ENCODE data around the gene PRDM8.

The PRDM8 gene

DNA sequence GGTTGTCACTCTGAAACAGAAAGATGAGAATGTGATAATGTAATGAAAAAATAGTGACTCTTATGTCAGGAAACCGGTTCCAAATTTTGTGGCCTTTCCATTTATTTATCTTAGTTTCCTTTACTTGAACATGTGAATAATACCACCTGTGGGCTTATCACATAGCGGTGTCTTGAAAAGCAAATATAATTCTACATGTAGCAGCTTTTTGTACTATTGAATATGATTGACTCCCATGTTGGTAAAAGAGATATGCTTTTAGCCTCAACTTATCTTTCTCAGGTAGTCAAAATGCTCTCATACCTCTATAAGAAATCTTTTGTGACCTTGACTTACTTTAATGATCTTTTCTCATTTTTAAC is 12.0 kb downstream of the PRDM8 start:
- DNase-seq (ENCODE audit: extremely low spot score), result no peak
- POLR2A ChIA-PET, result no interaction called here
- TF ChIP-seq, protein P1, sequence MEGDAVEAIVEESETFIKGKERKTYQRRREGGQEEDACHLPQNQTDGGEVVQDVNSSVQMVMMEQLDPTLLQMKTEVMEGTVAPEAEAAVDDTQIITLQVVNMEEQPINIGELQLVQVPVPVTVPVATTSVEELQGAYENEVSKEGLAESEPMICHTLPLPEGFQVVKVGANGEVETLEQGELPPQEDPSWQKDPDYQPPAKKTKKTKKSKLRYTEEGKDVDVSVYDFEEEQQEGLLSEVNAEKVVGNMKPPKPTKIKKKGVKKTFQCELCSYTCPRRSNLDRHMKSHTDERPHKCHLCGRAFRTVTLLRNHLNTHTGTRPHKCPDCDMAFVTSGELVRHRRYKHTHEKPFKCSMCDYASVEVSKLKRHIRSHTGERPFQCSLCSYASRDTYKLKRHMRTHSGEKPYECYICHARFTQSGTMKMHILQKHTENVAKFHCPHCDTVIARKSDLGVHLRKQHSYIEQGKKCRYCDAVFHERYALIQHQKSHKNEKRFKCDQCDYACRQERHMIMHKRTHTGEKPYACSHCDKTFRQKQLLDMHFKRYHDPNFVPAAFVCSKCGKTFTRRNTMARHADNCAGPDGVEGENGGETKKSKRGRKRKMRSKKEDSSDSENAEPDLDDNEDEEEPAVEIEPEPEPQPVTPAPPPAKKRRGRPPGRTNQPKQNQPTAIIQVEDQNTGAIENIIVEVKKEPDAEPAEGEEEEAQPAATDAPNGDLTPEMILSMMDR (IDR thresholded peaks at IDR 0.05; ENCODE audit: control extremely low read depth, extremely low read depth, low read depth, missing control alignments), result no peak
- CTCF ChIA-PET, result interaction anchor here (1.1 to 1.3 kb wide), 3 partner anchors 11 to 1167 kb away, joined by 3 to 5 read pairs (median 4); no protein-coding TSS in a partner anchor

GRCh38 chr4:80210549-80210948 is 13.2 kb downstream of the PRDM8 start:
- DNase-seq (ENCODE audit: extremely low spot score), result no peak
- TF ChIP-seq, protein P1 (IDR thresholded peaks at IDR 0.05; ENCODE audit: control extremely low read depth, extremely low read depth, low read depth, missing control alignments), result no peak
- ChIA-PET POLR2A (no interaction called here), CTCF (interaction anchor here (1.1 to 2.2 kb wide), 2 partner anchors 10 to 1169 kb away, joined by 4 to 7 read pairs; no protein-coding TSS in a partner anchor)

DNA sequence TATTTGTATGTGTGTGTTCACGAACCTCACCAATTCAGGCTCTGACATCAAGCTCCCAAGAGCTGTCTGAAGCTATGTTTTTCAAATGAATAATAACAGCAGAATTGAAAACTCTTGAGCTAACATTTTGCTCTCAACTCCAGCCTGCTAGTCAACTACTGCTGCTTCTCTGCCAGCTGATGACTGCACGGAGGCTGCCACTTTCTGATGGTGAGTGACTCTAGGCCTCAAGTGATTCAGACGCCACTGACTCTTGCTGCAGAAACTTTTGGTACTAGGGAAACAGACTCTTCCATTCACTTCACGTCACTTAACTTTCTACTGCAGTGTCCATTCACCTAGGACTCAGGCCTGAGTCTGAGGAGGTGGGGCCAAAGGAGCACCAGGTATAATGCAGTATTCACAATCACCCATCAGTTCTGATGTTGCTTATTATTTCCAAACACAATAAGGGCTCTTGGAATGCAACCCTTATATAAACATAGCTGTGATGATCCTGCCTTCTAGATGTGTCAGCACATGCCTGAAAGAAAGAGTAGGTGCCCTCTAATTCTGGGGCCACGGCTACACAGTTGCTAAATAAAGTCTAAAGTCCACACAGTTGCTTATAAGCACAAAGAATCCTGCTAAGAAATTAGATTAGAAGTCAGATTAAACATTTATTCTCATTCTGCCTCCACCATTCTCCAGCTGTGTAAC is 16.0 kb downstream of the PRDM8 start:
- TF ChIP-seq, protein P1 (IDR thresholded peaks at IDR 0.05; ENCODE audit: control extremely low read depth, extremely low read depth, low read depth, missing control alignments), result no peak
- DNase-seq (ENCODE audit: extremely low spot score), result no peak
- POLR2A ChIA-PET, result no interaction called here
- CTCF ChIA-PET, result interaction anchor here (0.9 to 3.9 kb wide), 12 partner anchors 8 to 638 kb away, joined by 3 to 23 read pairs (median 3); no protein-coding TSS in a partner anchor

DNA sequence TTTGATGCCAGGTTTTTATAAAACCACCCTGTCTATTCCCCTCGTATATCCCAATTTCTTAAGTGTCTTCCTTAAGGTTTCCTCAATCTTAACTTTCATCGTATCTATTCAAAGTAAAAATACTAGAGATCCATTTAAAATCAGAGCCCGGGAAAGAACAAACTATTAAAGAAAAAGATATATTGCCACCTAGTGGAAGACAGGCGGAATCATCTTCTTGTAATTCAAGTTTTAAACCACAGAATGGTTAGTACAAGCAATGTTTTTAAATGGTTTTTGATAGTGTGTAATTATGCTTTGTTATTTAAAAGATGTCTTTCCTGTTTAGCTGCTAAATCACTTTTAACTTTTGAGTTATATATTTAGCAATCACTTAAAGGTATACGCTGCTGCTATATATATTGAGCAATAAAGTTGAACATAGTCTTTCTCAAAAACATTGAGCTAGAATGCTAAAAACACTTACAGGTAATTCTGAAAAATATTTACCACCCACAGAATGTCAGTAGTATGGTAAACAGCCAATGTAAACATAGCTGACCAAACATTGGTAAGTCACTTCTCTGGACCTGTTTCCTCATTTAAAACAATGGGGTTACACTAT is 18.2 kb downstream of the PRDM8 start:
- CTCF ChIA-PET, result interaction anchor here (0.7 to 2.1 kb wide), 11 partner anchors 8 to 1263 kb away, joined by 3 to 10 read pairs (median 3); no protein-coding TSS in a partner anchor
- DNase-seq (ENCODE audit: extremely low spot score), result peak; percentile 29
- POLR2A ChIA-PET, result no interaction called here
- TF ChIP-seq, protein P1 (IDR thresholded peaks at IDR 0.05; ENCODE audit: control extremely low read depth, extremely low read depth, low read depth, missing control alignments), result peak; percentile 63

GRCh38 chr4:80216100-80216761 is 18.9 kb downstream of the PRDM8 start:
- TF ChIP-seq, protein P1 (IDR thresholded peaks at IDR 0.05; ENCODE audit: control extremely low read depth, extremely low read depth, low read depth, missing control alignments), result no peak
- DNase-seq (ENCODE audit: extremely low spot score), result no peak
- CTCF ChIA-PET, result interaction anchor here (0.7 to 2.1 kb wide), 12 partner anchors 9 to 1264 kb away, joined by 3 to 10 read pairs (median 3); no protein-coding TSS in a partner anchor
- POLR2A ChIA-PET, result no interaction called here

DNA sequence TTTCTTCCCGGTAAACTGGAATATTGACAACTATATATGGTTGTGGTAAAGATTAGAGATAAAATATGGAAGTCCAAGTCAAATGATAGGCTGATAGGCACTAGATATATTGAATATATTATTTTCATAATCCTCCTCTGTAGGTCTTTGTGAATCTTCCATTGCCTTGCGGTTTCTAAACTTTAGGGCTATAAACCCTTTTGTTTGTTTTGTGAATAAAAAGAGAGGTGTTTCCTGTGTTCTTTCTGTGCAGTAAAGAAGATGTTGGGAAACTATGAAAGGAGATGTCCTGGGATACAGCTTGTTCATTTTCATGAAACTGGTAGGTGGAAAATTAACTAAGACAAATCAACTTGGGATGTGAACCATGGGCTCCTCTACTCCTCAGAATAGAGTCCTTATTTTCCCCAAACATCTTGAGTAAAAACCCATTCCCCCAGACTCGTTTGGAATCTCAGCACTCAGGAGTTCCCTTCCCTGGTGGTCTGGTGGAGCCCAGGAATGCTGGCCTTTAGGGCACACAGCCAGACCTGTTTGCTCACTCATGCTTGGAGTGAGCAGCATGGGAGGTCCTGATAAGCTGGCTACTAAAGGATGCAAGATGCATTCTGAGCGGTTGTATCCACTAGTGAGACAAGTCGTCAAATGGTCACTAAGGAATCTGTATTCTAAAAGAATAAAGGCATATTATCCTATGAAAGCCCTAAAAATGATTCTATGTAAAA is 22.2 kb downstream of the PRDM8 start:
- ChIA-PET POLR2A (no interaction called here), CTCF (interaction anchor here (1.0 to 2.8 kb wide), 10 partner anchors 7 to 1267 kb away, joined by 3 to 9 read pairs (median 4); no protein-coding TSS in a partner anchor)
- no peak for DNase-seq (ENCODE audit: extremely low spot score)
- TF ChIP-seq, protein P1 (IDR thresholded peaks at IDR 0.05; ENCODE audit: control extremely low read depth, extremely low read depth, low read depth, missing control alignments), result no peak

All from GM10248 (cell line).